MCF 10A (cell line): ENCODE measurements around the gene ELFN2. TPM values are rescaled to one million over a fixed set of nuclear protein-coding genes. Genes with fewer than 3 reads are reported as not detected.

Experiments used
- BruUV-seq: library from RNA; stranded (reverse); fragments of 400-500 nt; replicated peaks from 2 replicates; lab custom pipeline; 2021; lab: Mats Ljungman, UMichigan
- CTCF ChIA-PET: fragments of 300-600 bp; sonication (Branson Sonifier 250); formaldehyde crosslinking; extraction: SDS; loops from one replicate; lab custom pipeline; 2021; ENCODE audit warnings: antibody characterized with exemption, inconsistent platforms; lab: Yijun Ruan, JAX
- POLR2A ChIA-PET: fragments of 300-600, 350-650 bp; sonication (Branson Sonifier 250); formaldehyde crosslinking; extraction: SDS; loops from one replicate; lab custom pipeline; 2020; ENCODE audit warnings: antibody characterized with exemption, inconsistent platforms; lab: Yijun Ruan, JAX
- DNase-seq: peaks from one replicate; pipeline ENCODE4 v3.0.0-alpha.2; 2018; ENCODE audit not compliant: unreplicated experiment
- H3K27ac Mint-ChIP-seq: one replicate; pipeline ENCODE4 v1.8.0; 2022; ENCODE audit warnings: mild to moderate bottlenecking, low read depth, mixed read lengths; ENCODE audit not compliant: unreplicated experiment
- H3K27me3 Mint-ChIP-seq: one replicate; pipeline ENCODE4 v1.8.0; 2022; ENCODE audit warnings: mixed read lengths; ENCODE audit not compliant: insufficient read depth, unreplicated experiment
- H3K36me3 Mint-ChIP-seq: one replicate; pipeline ENCODE4 v1.8.0; 2022; ENCODE audit warnings: mild to moderate bottlenecking, moderate library complexity, mixed read lengths; ENCODE audit not compliant: insufficient read depth, unreplicated experiment
- H3K4me1 Mint-ChIP-seq: one replicate; pipeline ENCODE4 v1.8.0; 2022; ENCODE audit warnings: mixed read lengths; ENCODE audit not compliant: insufficient read depth, unreplicated experiment
- H3K4me3 Mint-ChIP-seq: one replicate; pipeline ENCODE4 v1.8.0; 2022; ENCODE audit warnings: mild to moderate bottlenecking, moderate library complexity, mixed read lengths; ENCODE audit not compliant: unreplicated experiment
- H3K9me3 Mint-ChIP-seq: one replicate; pipeline ENCODE4 v1.8.0; 2022; ENCODE audit warnings: mixed read lengths; ENCODE audit not compliant: unreplicated experiment
- CTCF ChIP-seq: fragments of 200-600 bp; IDR thresholded peaks from one replicate; pipeline ENCODE4 v1.8.0; 2022; ENCODE audit warnings: antibody characterized with exemption, mild to moderate bottlenecking; ENCODE audit not compliant: unreplicated experiment
- intact Hi-C: fragments of 100-400 bp; cut with micrococcal nuclease; formaldehyde crosslinking; loops from 2 replicates; pipeline ENCODE4 v1.14.1; 2022
- total RNA-seq: library from RNA; stranded (reverse); gene quantifications from 2 replicates; pipeline ENCODE4 v1.2.3, GENCODE V29; 2022

ELFN2 gene
- total RNA-seq, 1 experiment from 2014 or later: 4.2 TPM

DNA sequence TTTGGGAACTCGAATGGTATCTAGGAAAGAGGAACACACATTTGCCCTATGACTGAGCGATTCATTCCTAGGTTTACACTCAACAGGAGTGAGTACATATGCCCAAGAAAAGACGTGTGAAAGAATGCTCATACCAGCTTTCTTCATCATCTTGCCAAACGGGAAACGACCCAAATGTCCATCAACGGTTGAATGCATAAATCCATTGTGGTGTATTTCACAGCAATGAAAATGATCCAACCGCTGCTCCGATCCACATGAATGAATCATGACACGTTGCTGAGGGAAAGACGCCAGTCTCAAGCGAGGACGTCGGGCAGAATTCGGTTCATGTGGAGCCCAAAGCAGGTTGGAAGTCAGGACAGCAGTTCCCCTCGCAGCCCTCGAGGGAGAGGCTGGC, 73.4 kb downstream of the ELFN2 start:
- Mint-ChIP-seq H3K27me3 (no peaks in the 10 kb centered on the region), H3K9me3 (no peaks in the 10 kb centered on the region), H3K4me3 (no peak overlapping the region), H3K36me3 (no peaks in the 10 kb centered on the region), H3K4me1 (no peaks in the 10 kb centered on the region), H3K27ac (no peak overlapping the region)
- CTCF ChIA-PET: no interaction called here
- DNase-seq: no peak
- intact Hi-C loops: no loop called here
- POLR2A ChIA-PET: no interaction called here
- no TSS peak for BruUV-seq
- no peak for TF ChIP-seq CTCF

DNA sequence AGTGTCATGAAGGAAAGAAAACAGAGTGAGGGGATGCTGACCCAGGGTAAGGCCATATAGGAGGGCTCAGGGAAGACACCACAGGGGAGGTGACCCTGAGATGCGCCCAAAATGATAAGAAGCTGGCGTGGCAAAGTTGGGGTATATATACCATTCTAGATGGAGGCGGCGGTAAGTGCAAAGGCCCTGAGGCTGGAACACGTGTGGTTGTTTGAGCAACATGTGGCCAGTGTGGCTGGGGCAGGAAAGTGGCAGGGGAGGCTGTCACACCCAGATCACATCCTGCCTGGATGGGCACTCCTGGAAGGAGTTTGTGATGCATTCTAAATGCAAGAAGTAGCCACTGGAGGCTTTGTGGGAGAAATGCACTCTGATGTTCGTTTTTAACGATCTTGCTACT, 74.8 kb downstream of the ELFN2 start:
- Mint-ChIP-seq H3K4me1 (no peaks in the 10 kb centered on the region), H3K36me3 (no peaks in the 10 kb centered on the region), H3K27ac (no peak overlapping the region), H3K4me3 (no peak overlapping the region), H3K27me3 (no peaks in the 10 kb centered on the region), H3K9me3 (no peaks in the 10 kb centered on the region)
- POLR2A ChIA-PET: no interaction called here
- CTCF ChIA-PET: no interaction called here
- no TSS peak for BruUV-seq
- intact Hi-C loops: no loop called here
- DNase-seq: no peak
- no peak for TF ChIP-seq CTCF

- intact Hi-C loops: no loop called here
- Mint-ChIP-seq H3K36me3 (no peaks in the 10 kb centered on the region), H3K4me3 (no peak overlapping the region), H3K4me1 (no peaks in the 10 kb centered on the region), H3K27me3 (no peaks in the 10 kb centered on the region), H3K27ac (no peak overlapping the region), H3K9me3 (no peaks in the 10 kb centered on the region)
- ChIA-PET POLR2A (no interaction called here), CTCF (interaction anchor here (0.6 kb wide), 1 partner anchor 145 kb away, joined by 3 read pairs; no protein-coding TSS in a partner anchor)
- TF ChIP-seq CTCF: no peak
- no peak for DNase-seq
- no TSS peak for BruUV-seq
These were observed 76.0 kb downstream of the ELFN2 start for GRCh38 chr22:37351232-37351631.

DNA sequence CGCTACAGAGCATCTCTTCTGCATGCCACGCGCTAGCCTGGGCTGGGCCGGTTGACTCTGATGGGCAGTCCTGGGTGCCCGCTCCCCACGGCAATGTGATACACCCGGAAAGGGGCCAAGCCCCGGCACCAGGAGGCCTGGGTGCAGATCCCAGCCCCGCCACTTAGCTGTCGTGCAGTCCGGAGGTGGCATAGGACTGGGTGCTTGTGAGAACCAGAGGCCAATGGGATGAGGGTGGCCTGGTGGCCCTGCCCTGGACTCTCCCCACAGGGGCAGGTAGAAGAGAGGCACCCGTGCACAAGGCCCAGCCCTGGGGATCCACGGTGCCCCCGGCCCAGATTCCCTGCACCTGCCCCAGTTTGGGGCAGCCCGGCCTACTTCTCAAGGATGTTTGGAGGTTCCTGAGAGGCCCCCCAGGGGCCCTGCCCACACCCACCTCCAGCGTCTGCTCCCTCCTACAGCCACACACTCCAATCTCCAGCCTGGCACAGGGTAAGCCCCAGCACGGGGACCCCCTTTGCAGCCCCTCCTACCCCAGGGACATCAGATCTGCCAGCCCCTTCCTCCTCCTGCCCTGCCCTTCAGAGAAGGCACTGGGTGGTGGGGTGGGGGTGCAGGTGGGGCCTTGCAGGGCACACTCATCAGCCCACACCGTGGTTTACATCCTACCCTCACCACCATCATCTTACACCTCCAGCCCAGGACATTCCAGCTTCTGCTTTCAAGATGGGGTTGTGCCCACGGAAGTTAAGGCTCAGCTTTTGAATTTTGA, 78.0 kb downstream of the ELFN2 start:
- Mint-ChIP-seq H3K9me3 (no peaks in the 10 kb centered on the region), H3K4me1 (peaks cover 7% of the 10 kb centered on the region), H3K27ac (no peak overlapping the region), H3K36me3 (peaks cover 3% of the 10 kb centered on the region), H3K27me3 (no peaks in the 10 kb centered on the region), H3K4me3 (no peak overlapping the region)
- no peak for DNase-seq
- ChIA-PET CTCF (interaction anchor here (1.8 kb wide), 1 partner anchor 109 kb away, joined by 4 read pairs; no protein-coding TSS in a partner anchor), POLR2A (no interaction called here)
- intact Hi-C loops: no loop called here
- no TSS peak for BruUV-seq
- TF ChIP-seq CTCF: no peak
